GM23338 (cell line): ENCODE data around the gene MUC12. TPM values are rescaled to one million over a fixed set of nuclear protein-coding genes. Genes with fewer than 3 reads are reported as not detected.

Source experiments
- ATAC-seq: fragments of 200-7000 bp; cut with Tn5 transposase; 3 replicates; pipeline ENCODE4 v1.9.1; 2020
- DNase-seq: peaks from one replicate; pipeline ENCODE4 v3.0.0-alpha.2; 2015; ENCODE audit warnings: low spot score
- H2AFZ ChIP-seq: fragments of 200-600 bp; sonication (generic); 2 replicates; pipeline ENCODE4 v1.8.0; 2016; ENCODE audit warnings: antibody characterized with exemption, mild to moderate bottlenecking, moderate library complexity
- H3F3A ChIP-seq: fragments of 200-600 bp; sonication (generic); replicated peaks from 2 replicates; pipeline ENCODE4 v1.8.0; 2017; ENCODE audit warnings: antibody characterized with exemption, mixed run types, low read depth
- H3K27ac ChIP-seq: fragments of 200-600 bp; sonication (generic); 2 replicates; pipeline ENCODE4 v1.6.1; 2016; ENCODE audit warnings: low read depth
- H3K27me3 ChIP-seq: fragments of 200-600 bp; sonication (generic); 2 replicates; pipeline ENCODE4 v1.8.0; 2016; ENCODE audit warnings: mild to moderate bottlenecking, mixed run types, moderate library complexity; ENCODE audit not compliant: insufficient read depth
- H3K36me3 ChIP-seq: fragments of 200-600 bp; sonication (generic); 2 replicates; pipeline ENCODE4 v1.8.0; 2016; ENCODE audit warnings: mild to moderate bottlenecking; ENCODE audit not compliant: insufficient read depth
- H3K4me1 ChIP-seq: fragments of 200-600 bp; sonication (generic); 2 replicates; pipeline ENCODE4 v1.8.0; 2016; ENCODE audit warnings: mild to moderate bottlenecking, moderate library complexity; ENCODE audit not compliant: insufficient read depth
- H3K4me2 ChIP-seq: fragments of 200-600 bp; sonication (generic); 2 replicates; pipeline ENCODE4 v1.7.1; 2017; ENCODE audit warnings: mixed run types
- H3K4me3 ChIP-seq: fragments of 200-600 bp; sonication (generic); 2 replicates; pipeline ENCODE4 v1.6.1; 2016; ENCODE audit warnings: mixed run types
- H3K79me2 ChIP-seq: fragments of 200-600 bp; sonication (generic); replicated peaks from 2 replicates; pipeline ENCODE4 v1.8.0; 2017; ENCODE audit warnings: mild to moderate bottlenecking; ENCODE audit not compliant: insufficient read depth
- H3K9me2 ChIP-seq: fragments of 200-600 bp; sonication (generic); 2 replicates; pipeline ENCODE4 v1.8.0; 2017; ENCODE audit not compliant: insufficient read depth
- H4K20me1 ChIP-seq: fragments of 200-600 bp; sonication (generic); replicated peaks from 2 replicates; pipeline ENCODE4 v1.8.0; 2017; ENCODE audit warnings: mild to moderate bottlenecking; ENCODE audit not compliant: insufficient read depth
- H3K27ac Mint-ChIP-seq: 2 replicates; pipeline ENCODE4 v1.8.0; 2020; ENCODE audit warnings: inconsistent platforms, mild to moderate bottlenecking, moderate library complexity, mixed read lengths
- H3K27me3 Mint-ChIP-seq: 3 replicates; pipeline ENCODE4 v1.8.0; 2022; ENCODE audit warnings: low read depth, mild to moderate bottlenecking, moderate library complexity, mixed read lengths, inconsistent platforms; ENCODE audit not compliant: insufficient read depth, poor library complexity
- H3K36me3 Mint-ChIP-seq: 3 replicates; pipeline ENCODE4 v1.8.0; 2021; ENCODE audit warnings: low read depth, mild to moderate bottlenecking, inconsistent platforms, moderate library complexity, mixed read lengths
- H3K4me1 Mint-ChIP-seq: 3 replicates; pipeline ENCODE4 v1.8.0; 2020; ENCODE audit warnings: mild to moderate bottlenecking, inconsistent platforms, mixed read lengths
- H3K4me3 Mint-ChIP-seq: 3 replicates; pipeline ENCODE4 v1.8.0; 2021; ENCODE audit warnings: moderate library complexity, mild to moderate bottlenecking, inconsistent platforms, mixed read lengths
- H3K9me3 Mint-ChIP-seq: 3 replicates; pipeline ENCODE4 v1.8.0; 2020; ENCODE audit warnings: moderate library complexity, mild to moderate bottlenecking, inconsistent platforms, mixed read lengths
- CREB1 ChIP-seq: fragments of 250-450 bp; sonication (Bioruptor Pico); IDR thresholded peaks from 2 replicates; pipeline ENCODE4 v1.5.0; 2020; ENCODE audit warnings: low read depth, mild to moderate bottlenecking, moderate library complexity
- EZH2 ChIP-seq: fragments of 200-600 bp; sonication (generic); IDR thresholded peaks from one replicate; pipeline ENCODE4 v1.8.0; 2017; ENCODE audit warnings: antibody characterized with exemption, mild to moderate bottlenecking, low read depth; ENCODE audit not compliant: unreplicated experiment
- EZH2phosphoT487 ChIP-seq: fragments of 200-600 bp; sonication (generic); IDR thresholded peaks from one replicate; pipeline ENCODE4 v1.8.1; 2018; ENCODE audit warnings: antibody characterized with exemption; ENCODE audit not compliant: unreplicated experiment
- JUNB ChIP-seq: IDR thresholded peaks from one replicate; pipeline ENCODE4 v1.6.1; 2016; ENCODE audit warnings: antibody characterized with exemption; ENCODE audit not compliant: unreplicated experiment
- NANOG ChIP-seq: IDR thresholded peaks from 2 replicates; pipeline ENCODE4 v1.6.1; 2016; ENCODE audit warnings: antibody characterized with exemption, borderline replicate concordance
- POLR2AphosphoS5 ChIP-seq: IDR thresholded peaks from 2 replicates; pipeline ENCODE4 v1.6.1; 2016; ENCODE audit warnings: antibody characterized with exemption, low read depth
- STAT1 ChIP-seq: IDR thresholded peaks from one replicate; pipeline ENCODE4 v1.6.1; 2016; ENCODE audit warnings: antibody characterized with exemption; ENCODE audit not compliant: unreplicated experiment
- ZNF114 ChIP-seq: fragments of 250-450 bp; sonication (Bioruptor Pico); IDR thresholded peaks from 2 replicates; pipeline ENCODE4 v1.5.0; 2020; ENCODE audit warnings: mild to moderate bottlenecking, moderate library complexity
- ZNF331 ChIP-seq: fragments of 250-450 bp; sonication (Bioruptor Pico); IDR thresholded peaks from 2 replicates; pipeline ENCODE4 v1.5.0; 2020; ENCODE audit warnings: low read depth, mild to moderate bottlenecking, moderate library complexity
- polyA plus RNA-seq: library from polyadenylated mRNA; unstranded; fragments of >200 nt; fragmentation: Nextera tagmentation; extraction: Ambion mirVana; gene quantifications from 2 replicates; pipeline ENCODE4 v1.2.1, GENCODE V29; 2016
- total RNA-seq: library from RNA; depleted of rRNA; stranded (reverse); fragments of >200 nt; shearing (Covaris generic); gene quantifications from 2 replicates; pipeline ENCODE4 v1.2.3, GENCODE V29; 2014
- TF ChIP-seq, protein P1 (sequence below): IDR thresholded peaks from 2 replicates; pipeline ENCODE4 v1.6.1; 2016; ENCODE audit warnings: antibody characterized with exemption
- TF ChIP-seq, protein P2 (sequence below): fragments of 250-450 bp; sonication (Bioruptor Pico); IDR thresholded peaks from 2 replicates; pipeline ENCODE4 v1.5.0; 2020; ENCODE audit warnings: mild to moderate bottlenecking, moderate library complexity
- TF ChIP-seq, protein P3 (sequence below): IDR thresholded peaks from one replicate; pipeline ENCODE4 v1.6.1; 2018; ENCODE audit warnings: antibody characterized with exemption; ENCODE audit not compliant: unreplicated experiment
- TF ChIP-seq, protein P4 (sequence below), 2 experiments: fragments of 200-600 bp in 1 of 2; sonication (generic) in 1 of 2; conservative IDR thresholded peaks; 2 replicates each; pipeline versions ENCODE4 v1.5.1 to v1.6.1; 2016 to 2017; ENCODE audit warnings: antibody characterized with exemption in 2 of 2, low read depth in 2 of 2, mild to moderate bottlenecking in 2 of 2, moderate library complexity in 1 of 2

Gene MUC12
- total and polyA plus RNA-seq, 2 experiments from 2014 or later, result 4.6 to 18.0 TPM

DNA sequence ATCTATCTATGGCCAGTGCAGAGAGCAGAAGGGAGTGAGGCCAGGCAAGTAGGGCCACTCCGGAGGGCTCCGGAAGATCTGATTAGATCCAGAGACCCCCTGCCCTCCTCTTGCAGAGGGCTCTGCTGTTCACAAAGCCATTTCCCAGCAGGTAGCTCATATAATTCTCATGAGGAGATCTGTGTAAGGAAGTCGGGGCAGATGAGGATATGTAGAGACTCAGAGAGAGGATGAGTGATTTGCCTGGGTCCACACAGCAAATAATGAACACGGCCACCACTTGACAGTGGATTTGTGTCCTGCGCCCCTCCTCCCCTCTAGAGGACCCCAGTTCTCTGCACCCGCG lies 2.6 kb downstream of the MUC12 start:
- ATAC-seq (no peak), DNase-seq (no peak)
- Histone ChIP-seq H3K4me2 (no peak overlapping the region), H3K4me3 (no peak overlapping the region), H2AFZ (no peak overlapping the region), H4K20me1 (0 out of 2 replicates have a peak, but pooled peaks cover 2% of the 10 kb centered on the region), H3K79me2 (no peaks in the 10 kb centered on the region), H3F3A (peaks cover 6% of the 10 kb centered on the region), H3K4me1 (peaks cover 19% of the 10 kb centered on the region), H3K27me3 (peaks cover 10% of the 10 kb centered on the region), H3K9me2 (no peaks in the 10 kb centered on the region), H3K27ac (no peak overlapping the region), H3K36me3 (no peaks in the 10 kb centered on the region)
- TF ChIP-seq JUNB (no peak), STAT1 (no peak), EZH2 (no peak), EZH2phosphoT487 (no peak), NANOG (no peak), ZNF114 (no peak), POLR2AphosphoS5 (no peak), CREB1 (CRISPR knock-in tag) (no peak), ZNF331 (no peak)
- TF ChIP-seq, protein P1, sequence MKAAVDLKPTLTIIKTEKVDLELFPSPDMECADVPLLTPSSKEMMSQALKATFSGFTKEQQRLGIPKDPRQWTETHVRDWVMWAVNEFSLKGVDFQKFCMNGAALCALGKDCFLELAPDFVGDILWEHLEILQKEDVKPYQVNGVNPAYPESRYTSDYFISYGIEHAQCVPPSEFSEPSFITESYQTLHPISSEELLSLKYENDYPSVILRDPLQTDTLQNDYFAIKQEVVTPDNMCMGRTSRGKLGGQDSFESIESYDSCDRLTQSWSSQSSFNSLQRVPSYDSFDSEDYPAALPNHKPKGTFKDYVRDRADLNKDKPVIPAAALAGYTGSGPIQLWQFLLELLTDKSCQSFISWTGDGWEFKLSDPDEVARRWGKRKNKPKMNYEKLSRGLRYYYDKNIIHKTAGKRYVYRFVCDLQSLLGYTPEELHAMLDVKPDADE, result no peak
- TF ChIP-seq, protein P2, sequence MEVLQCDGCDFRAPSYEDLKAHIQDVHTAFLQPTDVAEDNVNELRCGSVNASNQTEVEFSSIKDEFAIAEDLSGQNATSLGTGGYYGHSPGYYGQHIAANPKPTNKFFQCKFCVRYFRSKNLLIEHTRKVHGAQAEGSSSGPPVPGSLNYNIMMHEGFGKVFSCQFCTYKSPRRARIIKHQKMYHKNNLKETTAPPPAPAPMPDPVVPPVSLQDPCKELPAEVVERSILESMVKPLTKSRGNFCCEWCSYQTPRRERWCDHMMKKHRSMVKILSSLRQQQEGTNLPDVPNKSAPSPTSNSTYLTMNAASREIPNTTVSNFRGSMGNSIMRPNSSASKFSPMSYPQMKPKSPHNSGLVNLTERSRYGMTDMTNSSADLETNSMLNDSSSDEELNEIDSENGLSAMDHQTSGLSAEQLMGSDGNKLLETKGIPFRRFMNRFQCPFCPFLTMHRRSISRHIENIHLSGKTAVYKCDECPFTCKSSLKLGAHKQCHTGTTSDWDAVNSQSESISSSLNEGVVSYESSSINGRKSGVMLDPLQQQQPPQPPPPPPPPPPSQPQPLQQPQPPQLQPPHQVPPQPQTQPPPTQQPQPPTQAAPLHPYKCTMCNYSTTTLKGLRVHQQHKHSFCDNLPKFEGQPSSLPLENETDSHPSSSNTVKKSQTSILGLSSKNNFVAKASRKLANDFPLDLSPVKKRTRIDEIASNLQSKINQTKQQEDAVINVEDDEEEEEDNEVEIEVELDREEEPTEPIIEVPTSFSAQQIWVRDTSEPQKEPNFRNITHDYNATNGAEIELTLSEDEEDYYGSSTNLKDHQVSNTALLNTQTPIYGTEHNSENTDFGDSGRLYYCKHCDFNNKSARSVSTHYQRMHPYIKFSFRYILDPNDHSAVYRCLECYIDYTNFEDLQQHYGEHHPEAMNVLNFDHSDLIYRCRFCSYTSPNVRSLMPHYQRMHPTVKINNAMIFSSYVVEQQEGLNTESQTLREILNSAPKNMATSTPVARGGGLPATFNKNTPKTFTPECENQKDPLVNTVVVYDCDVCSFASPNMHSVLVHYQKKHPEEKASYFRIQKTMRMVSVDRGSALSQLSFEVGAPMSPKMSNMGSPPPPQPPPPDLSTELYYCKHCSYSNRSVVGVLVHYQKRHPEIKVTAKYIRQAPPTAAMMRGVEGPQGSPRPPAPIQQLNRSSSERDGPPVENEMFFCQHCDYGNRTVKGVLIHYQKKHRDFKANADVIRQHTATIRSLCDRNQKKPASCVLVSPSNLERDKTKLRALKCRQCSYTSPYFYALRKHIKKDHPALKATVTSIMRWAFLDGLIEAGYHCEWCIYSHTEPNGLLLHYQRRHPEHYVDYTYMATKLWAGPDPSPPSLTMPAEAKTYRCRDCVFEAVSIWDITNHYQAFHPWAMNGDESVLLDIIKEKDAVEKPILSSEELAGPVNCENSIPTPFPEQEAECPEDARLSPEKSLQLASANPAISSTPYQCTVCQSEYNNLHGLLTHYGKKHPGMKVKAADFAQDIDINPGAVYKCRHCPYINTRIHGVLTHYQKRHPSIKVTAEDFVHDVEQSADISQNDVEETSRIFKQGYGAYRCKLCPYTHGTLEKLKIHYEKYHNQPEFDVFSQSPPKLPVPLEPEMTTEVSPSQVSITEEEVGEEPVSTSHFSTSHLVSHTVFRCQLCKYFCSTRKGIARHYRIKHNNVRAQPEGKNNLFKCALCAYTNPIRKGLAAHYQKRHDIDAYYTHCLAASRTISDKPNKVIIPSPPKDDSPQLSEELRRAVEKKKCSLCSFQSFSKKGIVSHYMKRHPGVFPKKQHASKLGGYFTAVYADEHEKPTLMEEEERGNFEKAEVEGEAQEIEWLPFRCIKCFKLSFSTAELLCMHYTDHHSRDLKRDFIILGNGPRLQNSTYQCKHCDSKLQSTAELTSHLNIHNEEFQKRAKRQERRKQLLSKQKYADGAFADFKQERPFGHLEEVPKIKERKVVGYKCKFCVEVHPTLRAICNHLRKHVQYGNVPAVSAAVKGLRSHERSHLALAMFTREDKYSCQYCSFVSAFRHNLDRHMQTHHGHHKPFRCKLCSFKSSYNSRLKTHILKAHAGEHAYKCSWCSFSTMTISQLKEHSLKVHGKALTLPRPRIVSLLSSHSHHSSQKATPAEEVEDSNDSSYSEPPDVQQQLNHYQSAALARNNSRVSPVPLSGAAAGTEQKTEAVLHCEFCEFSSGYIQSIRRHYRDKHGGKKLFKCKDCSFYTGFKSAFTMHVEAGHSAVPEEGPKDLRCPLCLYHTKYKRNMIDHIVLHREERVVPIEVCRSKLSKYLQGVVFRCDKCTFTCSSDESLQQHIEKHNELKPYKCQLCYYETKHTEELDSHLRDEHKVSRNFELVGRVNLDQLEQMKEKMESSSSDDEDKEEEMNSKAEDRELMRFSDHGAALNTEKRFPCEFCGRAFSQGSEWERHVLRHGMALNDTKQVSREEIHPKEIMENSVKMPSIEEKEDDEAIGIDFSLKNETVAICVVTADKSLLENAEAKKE (CRISPR knock-in tag), result no peak
- TF ChIP-seq, protein P3, sequence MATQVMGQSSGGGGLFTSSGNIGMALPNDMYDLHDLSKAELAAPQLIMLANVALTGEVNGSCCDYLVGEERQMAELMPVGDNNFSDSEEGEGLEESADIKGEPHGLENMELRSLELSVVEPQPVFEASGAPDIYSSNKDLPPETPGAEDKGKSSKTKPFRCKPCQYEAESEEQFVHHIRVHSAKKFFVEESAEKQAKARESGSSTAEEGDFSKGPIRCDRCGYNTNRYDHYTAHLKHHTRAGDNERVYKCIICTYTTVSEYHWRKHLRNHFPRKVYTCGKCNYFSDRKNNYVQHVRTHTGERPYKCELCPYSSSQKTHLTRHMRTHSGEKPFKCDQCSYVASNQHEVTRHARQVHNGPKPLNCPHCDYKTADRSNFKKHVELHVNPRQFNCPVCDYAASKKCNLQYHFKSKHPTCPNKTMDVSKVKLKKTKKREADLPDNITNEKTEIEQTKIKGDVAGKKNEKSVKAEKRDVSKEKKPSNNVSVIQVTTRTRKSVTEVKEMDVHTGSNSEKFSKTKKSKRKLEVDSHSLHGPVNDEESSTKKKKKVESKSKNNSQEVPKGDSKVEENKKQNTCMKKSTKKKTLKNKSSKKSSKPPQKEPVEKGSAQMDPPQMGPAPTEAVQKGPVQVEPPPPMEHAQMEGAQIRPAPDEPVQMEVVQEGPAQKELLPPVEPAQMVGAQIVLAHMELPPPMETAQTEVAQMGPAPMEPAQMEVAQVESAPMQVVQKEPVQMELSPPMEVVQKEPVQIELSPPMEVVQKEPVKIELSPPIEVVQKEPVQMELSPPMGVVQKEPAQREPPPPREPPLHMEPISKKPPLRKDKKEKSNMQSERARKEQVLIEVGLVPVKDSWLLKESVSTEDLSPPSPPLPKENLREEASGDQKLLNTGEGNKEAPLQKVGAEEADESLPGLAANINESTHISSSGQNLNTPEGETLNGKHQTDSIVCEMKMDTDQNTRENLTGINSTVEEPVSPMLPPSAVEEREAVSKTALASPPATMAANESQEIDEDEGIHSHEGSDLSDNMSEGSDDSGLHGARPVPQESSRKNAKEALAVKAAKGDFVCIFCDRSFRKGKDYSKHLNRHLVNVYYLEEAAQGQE, result no peak
- TF ChIP-seq, protein P4, sequence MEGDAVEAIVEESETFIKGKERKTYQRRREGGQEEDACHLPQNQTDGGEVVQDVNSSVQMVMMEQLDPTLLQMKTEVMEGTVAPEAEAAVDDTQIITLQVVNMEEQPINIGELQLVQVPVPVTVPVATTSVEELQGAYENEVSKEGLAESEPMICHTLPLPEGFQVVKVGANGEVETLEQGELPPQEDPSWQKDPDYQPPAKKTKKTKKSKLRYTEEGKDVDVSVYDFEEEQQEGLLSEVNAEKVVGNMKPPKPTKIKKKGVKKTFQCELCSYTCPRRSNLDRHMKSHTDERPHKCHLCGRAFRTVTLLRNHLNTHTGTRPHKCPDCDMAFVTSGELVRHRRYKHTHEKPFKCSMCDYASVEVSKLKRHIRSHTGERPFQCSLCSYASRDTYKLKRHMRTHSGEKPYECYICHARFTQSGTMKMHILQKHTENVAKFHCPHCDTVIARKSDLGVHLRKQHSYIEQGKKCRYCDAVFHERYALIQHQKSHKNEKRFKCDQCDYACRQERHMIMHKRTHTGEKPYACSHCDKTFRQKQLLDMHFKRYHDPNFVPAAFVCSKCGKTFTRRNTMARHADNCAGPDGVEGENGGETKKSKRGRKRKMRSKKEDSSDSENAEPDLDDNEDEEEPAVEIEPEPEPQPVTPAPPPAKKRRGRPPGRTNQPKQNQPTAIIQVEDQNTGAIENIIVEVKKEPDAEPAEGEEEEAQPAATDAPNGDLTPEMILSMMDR (conservative IDR thresholded peaks at IDR 0.05; ENCODE audit: low read depth in 2 of 2), result no peak
- Mint-ChIP-seq H3K27me3 (peaks cover 23% of the 10 kb centered on the region), H3K27ac (no peak overlapping the region), H3K9me3 (no peaks in the 10 kb centered on the region), H3K36me3 (no peaks in the 10 kb centered on the region; the same call in 2 of the 3 replicates), H3K4me3 (no peak overlapping the region), H3K4me1 (peaks cover 25% of the 10 kb centered on the region)
